Endometrial microvascular endothelial cells (primary cell): ENCODE measurements around the gene MAST4. TPM values are rescaled to one million over a fixed set of nuclear protein-coding genes. Genes with fewer than 3 reads are reported as not detected.

ENCODE experiments used
- in situ Hi-C: cut with HindIII; loops from 2 replicates; pipeline ENCODE4 v1.10.0; 2017; ENCODE audit warnings: low sequenced_read_pairs, low pct_unique_long_range_greater_than_20kb; ENCODE audit errors: inconsistent ontology term
- total RNA-seq: library from RNA; depleted of rRNA; stranded (reverse); fragments of >200 nt; gene quantifications from one replicate; pipeline ENCODE4 v1.2.3, GENCODE V29; 2015; ENCODE audit errors: inconsistent ontology term

MAST4 gene
- total RNA-seq, 1 donor from 2014 or later: 29.3 TPM

DNA sequence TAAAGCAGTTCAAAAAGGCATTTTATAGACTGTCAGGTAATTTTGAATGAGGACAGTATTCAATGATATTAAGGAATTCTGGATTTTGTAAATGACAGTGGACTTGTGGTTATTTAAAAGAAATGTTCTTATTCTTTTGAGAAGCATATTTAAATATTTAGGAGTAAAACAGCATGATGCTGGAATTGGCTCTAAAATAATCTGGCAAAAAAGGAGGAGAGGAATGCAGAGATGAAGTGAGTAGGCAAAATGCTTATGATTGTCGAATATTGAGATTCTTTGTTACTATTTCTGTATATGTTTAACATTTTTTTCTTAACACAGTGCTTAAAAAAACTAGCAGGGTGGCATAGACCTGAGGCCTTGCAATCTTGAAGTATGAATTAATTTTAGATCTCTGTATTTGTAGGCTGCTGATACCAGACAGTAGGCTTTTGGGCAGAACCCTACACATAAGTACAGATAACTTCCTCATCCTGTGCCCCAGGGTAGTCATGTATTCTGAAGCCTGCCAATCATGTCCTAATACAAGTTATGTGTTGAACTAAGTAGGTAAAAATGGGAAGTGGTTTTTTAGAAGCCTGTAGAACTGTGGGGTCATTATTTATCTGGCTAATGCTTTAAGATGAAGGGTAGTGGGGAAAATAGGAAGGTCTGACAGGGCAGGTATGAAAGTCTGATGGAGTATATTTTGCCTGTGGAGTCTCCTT is 591.0 kb downstream of the MAST4 start:
- in situ Hi-C loops: no loop called here

DNA sequence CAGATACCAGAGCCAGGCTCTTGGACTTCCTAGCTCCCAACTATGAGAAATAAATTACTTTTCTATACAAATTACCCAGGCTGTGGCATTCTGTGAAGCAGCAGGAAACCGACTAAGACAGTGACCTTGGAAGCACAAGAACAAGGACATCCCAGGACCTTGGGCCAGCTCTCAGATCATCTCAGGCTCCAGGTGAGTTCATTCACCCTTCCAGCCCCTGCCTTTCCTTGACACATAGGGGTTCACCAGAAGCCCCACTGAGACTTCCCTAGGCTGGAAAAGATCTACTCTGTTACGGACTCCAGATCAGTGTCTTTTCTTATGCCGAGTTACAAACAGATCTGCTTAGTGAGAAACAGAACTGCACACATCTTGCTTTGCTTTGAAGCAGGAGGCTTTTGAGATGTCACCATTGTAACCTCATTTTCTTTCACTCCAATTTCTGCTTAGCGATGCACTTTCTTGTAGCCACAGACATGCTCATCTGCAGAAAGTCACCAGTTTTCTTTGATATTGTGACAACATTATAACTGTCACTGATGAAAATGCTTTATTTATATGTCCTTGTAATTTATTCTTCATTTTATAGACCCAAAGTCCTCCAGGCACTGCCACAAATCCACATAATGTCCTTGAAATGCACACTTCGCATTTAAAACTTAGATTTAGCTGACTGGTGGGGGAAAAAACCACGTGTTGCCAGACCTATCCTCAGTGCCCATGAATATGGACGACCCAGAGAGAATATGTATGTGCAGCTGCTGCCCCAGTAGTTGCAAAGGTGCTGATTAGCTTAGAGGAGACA is 592.3 kb downstream of the MAST4 start:
- in situ Hi-C loops: no loop called here

DNA sequence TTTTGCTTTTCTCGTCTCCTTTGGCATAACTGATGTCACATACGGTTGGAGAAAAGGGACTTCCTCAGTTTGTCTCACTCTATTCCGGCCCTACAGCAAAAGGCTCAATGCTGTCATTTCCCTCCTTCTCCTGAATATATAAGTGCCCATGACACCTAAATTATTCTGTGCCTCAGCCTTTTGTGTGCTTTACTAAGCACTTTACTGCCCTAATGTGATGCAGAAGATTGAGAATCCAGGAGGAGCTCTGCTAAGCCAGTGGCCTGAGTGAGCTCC is 592.8 kb downstream of the MAST4 start:
- in situ Hi-C loops: no loop called here

DNA sequence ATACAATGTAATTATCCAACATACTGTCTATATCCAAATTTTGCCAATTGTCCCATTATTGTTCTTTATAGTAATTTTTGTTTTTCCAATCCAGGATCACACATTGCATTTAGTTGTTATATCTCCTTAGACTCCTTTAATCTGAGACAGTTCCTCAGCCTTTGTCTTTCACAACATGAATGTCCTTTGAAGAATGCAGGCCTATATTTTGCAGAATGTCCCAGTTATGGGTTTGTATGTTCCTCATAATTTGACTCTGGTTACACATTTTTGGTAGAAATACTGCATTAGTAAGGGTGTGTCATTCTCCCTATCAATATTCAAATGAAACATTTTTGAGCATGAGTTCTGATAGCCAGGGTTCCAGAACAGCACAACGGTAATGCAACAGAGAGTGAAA is 593.7 kb downstream of the MAST4 start:
- in situ Hi-C loops: no loop called here

DNA sequence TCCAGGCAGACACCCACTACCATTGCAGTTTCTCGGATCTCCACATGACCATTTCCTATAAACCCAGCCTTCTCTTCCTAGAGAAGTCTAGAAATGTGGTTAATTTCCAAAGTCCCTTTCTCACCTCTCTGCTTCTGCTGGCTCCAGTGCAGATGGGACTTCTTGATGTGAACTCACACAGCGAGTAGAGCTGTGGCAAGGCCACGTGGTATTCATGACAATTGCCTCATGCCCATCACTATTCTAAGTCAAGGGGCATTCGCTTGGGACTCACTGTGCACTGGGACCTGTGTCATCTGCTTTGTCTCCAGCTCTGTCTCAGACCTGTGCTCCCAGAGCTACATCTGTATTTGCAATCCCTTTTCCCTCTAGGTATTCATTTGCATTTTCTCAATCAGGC is 594.2 kb downstream of the MAST4 start:
- in situ Hi-C loops: no loop called here

DNA sequence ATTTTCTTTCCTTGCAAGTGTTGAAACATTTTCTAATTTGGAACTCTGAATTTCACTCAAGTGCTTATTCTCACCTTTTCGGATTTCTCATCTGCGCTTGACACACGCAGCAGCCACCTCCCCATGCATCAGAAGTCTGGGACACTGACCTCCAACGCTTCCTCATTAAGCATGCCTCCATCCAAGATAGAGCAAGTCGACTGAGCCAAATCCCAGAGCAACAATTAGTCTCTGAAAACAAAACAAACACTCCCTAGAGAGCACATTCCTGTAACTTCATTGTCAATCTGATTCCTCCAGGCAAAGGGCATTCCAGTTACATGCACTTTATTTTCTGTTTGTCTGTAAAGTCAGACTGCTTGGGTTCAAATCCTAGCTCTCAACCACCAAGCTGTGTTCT is 594.7 kb downstream of the MAST4 start:
- in situ Hi-C loops: no loop called here

DNA sequence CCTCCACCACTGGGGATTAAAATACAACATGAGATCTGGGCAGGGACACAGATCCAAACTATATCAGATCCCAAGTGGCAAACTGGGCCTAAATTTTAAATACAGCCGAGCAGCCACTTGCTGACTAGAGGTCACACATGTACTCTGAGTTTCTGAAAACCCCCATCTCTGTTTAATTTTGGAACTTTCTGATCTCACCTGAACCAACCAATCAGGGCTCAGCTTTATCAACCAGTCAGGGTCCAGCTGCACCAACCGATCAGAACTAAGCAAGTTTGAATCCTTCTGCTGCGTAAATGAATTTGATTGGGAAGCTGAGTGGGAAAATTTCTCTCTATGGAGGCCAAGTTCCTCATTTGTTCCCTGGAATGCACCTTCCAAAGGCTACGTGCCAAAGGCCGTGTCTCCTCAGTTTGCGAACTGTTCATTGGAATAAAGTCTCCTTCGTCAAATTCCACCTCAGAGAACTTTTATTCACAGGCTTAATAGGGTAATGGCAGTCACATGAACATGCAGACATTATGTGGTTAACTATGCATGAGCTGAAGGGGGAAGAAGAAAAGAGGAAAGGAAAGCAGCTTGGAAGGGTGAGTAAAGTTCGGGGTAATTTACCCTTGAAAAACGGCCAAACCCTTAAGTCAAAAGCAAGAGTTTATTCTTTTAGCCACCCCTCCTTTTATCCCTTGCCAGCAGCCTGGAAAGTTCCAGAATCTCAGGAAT is 596.7 kb downstream of the MAST4 start:
- in situ Hi-C loops: no loop called here

DNA sequence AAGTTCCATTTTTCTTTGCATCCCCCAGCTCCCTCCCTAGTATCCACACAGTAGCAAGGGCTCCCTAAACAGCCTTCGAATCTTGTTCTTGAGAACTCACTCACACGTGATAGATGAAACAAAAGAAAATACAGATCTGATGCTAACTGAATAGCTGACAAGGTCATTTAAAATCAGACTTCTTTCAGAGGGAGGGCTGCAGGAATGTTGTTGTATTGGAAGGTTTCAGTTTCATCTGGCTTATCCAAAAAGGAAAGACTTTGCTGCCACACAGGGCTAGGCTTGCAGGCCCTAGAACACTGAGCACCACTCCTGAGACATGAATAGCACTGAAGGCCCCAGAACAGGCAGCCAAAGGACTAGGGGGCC is 597.2 kb downstream of the MAST4 start:
- in situ Hi-C loops: no loop called here

DNA sequence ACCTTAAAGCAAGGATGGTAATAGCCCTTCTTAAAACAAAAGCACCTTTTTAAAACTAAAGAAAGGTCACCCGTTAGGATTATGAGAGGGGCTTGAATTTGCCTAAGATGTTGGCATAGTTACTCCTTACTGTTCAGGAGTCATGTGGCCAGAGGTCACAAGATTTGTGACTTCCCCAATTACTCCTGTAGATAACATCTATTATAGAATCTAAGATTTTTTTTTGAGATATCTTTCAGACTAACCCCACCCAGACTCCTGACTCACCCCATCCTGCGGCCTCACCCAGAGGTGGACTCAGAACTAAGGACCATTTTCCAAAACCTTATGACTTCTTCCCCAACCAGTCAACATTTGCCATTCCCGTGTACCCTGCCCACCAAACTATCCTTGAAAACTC is 598.0 kb downstream of the MAST4 start:
- in situ Hi-C loops: no loop called here

DNA sequence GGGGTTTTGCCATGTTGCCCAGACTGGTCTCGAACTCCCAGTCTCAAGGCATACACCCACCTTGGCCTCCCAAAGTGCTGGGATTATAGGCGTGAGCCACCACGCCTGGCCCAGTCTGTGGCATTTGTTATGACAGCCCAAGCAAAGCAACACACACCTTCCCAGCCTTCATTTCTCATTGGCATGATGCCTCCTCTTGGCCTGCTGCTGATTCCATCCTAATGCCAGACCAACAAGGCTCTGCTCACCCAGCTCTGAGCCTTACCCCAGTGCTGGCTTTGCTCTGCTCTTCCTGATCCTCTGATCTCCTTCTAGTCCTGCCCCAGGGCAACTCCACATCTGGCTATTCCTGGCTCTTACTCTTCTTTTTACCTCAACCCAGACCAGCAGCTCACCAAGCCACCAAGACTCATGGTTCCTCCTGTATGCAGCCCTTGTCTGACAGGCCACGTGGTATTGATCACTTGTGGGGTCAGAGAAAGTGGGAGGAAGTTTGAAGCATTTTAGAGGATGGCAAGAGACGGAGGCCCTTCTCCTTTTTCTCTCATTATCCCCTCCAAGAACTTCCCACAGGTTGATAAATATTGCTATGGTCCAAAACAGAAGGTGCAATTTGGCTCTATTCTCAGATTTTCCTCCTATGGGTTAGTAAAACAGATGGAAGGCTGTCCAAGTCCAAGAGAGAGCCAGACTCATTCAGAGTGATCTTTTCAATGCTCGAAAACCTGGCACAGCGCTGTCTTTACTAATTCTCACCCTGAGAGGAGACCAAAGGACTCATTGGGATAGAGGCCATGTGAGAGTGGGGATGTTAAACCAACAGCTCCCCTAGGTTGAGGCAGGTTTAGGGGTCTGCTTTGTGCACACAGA is 599.4 kb downstream of the MAST4 start:
- in situ Hi-C loops: no loop called here

DNA sequence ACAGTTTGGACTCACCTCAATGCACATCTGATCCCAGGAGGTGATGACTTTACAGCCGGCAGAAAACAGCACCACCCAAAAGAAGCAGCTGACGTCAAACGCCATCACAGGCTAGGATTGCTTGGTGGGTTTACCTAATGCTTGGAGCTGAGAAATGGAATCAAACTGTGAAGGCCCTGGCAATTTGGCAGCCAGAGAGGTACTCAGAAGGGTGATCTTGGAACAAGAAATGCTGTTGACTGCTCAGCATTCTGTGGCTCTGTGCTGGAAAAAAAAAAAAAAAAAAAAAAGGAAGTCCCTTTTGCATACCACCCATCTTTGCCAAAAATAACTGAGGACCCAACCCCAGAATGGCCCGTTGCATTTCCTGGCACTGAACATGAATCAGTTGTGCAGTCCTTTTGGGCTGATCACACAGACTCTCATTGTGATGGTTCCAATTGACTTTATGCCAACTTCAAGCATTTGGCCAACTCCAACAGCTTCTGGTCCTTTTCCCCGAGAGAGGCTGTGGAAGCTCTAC is 600.4 kb downstream of the MAST4 start, which contains the start of gene CD180:
TSS of gene CD180 (minus strand) at position 263 of the 523 bp plus-strand sequence. CDS start at position 105, 158 bp downstream.
- in situ Hi-C loops: no loop called here

DNA sequence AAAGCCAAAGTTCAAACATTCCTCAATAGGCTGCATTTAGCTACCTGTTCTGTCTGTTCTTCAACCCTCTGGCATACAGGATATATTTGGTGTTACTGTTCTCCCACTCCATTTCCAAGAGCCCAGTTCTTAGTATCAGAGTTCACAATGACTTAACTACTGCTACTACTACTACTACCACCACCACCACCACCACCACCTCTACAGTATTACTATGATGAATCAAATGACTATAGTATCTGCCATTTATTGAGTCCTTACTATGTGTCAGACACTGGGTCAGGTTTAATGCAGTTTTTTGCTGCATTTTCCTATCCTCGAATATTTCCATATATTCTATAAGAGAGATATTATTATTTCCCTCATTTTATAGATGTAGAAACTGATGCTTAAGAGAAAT is 601.3 kb downstream of the MAST4 start:
- in situ Hi-C loops: no loop called here

DNA sequence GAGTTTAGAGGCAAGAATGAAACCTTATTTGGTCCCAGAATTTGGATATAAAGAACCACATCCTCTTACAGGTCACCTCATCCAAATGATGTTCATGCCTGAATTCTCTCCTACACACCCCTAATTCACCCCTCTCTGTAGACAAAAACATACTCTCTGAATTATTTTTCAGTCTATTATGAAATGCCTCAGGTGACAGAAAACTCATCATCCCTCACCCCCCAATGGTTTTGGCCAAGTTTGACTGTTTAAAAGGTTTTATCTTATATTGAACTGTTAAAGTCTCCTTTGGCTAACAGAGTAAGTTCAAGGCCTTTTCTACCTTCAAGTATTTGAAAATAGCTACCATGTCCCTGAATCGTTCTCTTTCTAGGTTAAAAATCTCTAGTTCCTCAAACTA is 602.7 kb downstream of the MAST4 start:
- in situ Hi-C loops: no loop called here

DNA sequence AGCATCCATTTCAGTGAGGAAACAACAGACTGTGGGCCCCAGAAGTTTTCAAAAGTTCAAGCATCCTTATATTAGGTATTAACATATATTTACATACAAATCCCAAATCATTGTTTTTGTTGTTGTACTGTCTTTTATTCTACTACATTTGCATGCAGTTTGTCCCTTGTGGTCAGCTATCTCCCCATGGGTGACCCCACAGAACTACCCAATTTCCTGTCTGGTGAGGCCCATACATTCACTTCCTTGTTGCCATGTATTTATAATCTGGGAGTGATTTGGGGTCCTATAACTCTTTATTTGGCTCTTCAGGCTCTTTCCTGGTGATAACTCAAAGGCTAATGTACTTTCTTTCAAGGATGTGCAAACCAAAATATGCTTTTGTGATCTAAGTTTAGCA is 603.7 kb downstream of the MAST4 start:
- in situ Hi-C loops: no loop called here

DNA sequence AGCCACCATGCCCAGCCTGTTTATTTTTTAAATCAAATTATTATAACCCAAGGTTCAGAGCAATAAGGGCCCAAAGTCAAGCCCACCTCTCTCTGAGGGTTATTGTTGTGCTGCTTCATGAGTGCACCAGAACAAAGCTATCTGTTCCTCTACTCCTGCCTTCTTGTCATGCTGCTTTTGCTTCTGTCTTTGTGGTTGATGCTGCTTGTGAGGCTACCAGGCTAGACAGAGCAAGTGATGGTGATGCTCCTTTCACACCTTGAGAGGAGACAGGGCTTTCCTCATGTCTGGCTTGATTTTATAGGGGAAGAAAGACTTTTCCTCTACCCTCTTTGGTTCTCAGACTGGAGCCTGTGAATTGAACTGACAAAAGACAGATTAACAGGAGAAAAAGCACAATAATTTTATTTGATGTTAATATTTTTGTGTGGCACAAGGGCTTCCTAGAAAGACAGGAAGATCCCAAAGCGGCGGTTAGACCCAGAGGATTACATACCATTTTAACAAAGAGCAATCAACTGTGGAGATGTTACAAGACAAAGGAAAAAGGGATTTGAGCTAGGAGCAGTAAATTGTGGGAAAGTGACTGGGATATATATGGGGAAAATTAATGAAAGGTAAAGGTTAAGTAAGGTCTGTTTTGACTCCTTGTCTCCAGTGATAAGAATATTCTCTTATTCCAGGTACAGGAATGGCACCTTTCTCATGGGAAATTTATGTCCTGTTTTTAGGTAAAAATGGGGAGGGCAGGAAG is 604.8 kb downstream of the MAST4 start:
- in situ Hi-C loops: no loop called here

DNA sequence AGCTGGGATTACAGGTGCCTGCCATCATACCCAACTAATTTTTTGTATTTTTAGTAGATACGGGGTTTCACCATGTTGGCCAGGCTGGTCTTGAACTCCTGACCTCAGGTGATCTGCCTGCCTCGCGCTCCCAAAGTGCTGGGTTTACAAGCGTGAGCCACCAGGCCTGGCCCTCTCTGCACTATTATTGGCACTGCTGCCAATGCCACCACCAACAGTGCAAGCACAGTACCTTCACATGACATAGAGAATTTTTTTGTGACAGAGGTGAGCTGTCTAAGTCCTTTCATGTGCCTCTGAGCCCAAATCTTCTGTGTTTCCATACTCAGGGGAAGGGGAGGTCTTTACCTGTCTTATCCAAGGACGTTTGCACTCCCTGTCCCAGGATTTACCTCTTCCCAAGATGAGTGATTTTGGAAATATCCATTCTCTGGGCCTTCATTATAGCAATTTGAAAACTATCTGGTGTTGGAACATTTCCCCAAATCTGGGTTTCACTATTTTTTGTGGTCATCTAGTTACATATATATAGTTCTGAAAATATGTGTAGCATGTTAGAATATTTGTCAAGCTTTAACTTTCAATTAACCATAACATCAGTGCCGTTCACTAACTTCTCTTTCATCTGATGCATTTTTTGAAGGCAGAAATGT is 605.8 kb downstream of the MAST4 start:
- in situ Hi-C loops: no loop called here

DNA sequence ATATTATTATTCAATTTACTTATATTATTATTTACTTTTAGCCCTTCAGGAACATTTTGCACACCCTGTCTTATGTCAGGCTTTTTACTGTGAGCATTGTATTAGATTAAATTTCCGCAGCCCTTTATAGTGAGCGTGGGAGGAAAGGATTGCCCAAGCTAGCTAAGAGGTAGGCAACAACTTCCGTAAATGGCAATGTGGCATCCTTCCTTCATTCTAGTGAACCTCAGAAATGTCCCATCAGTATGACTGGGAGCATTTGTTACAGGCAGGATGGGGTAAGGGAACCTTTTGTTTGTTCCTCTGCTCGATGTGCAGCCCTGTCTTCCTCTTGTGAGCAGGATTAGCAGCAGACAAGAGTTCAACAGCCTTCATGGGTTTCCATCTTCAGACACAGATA is 606.6 kb downstream of the MAST4 start:
- in situ Hi-C loops: no loop called here

DNA sequence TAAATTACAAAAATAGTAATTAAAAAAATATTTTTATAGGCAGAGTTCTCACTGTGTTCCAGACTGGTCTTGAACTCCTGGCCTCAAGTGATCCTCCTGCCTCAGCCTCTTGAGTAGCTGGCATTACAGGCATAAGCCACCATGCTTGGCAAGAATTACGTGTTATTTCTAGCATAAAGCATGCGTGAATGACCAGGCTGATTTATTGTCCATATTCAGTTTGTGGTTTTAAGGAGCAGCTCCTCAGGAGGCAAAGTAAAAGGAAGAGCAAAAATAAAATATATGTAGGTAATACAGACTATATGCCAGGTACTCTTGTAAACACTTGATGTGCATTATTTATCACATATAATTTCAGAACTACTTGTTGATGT is 607.5 kb downstream of the MAST4 start:
- in situ Hi-C loops: no loop called here
